Right renal pelvis (tissue), 4 donors: ENCODE measurements around the gene MLANA. TPM values are rescaled to one million over a fixed set of nuclear protein-coding genes. Genes with fewer than 3 reads are reported as not detected.
A peak's percentile ranks its signal among the peaks of the same experiment; 100 is the strongest.

Source experiments
- DNase-seq, 4 donors: peaks; one replicate each; pipeline ENCODE4 v3.0.0-alpha.2; 2013; ENCODE audit warnings: low read depth in 4 of 4, low spot score in 3 of 4, missing footprints in 1 of 4
- polyA plus RNA-seq, 4 donors: library from polyadenylated mRNA; unstranded; fragments of 120-200 nt; gene quantifications; one replicate each; pipeline ENCODE4 v1.2.1, GENCODE V29; 2013; ENCODE audit not compliant: insufficient read length in 4 of 4

MLANA gene
- polyA plus RNA-seq, 4 donors: 0.61 to 1.4 (median 0.83) TPM

- no peak for DNase-seq
Observed at GRCh38 chr9:5897851-5898250, 7.2 kb downstream of the MLANA start.

- no peak for DNase-seq
Observed at GRCh38 chr9:5899292-5899691, 8.6 kb downstream of the MLANA start.

GRCh38 chr9:5900622-5901021, 9.9 kb downstream of the MLANA start:
- DNase-seq: no peak

- no peak for DNase-seq
Observed at GRCh38 chr9:5902377-5902776, 11.7 kb downstream of the MLANA start.

GRCh38 chr9:5908918-5909317, 18.2 kb downstream of the MLANA start:
- DNase-seq: no peak

GRCh38 chr9:5909976-5910375, 19.3 kb downstream of the MLANA start:
- DNase-seq: no peak

GRCh38 chr9:5910413-5911057, 19.8 kb downstream of the MLANA start:
- DNase-seq: no peak

GRCh38 chr9:5915438-5915837, 24.7 kb downstream of the MLANA start:
- DNase-seq: no peak

GRCh38 chr9:5917273-5917672, 26.6 kb downstream of the MLANA start:
- no peak for DNase-seq

- DNase-seq: no peak
Observed at GRCh38 chr9:5917888-5918287, 27.2 kb downstream of the MLANA start.

- DNase-seq: no peak
Observed at GRCh38 chr9:5918460-5918859, 27.8 kb downstream of the MLANA start.

- DNase-seq: no peak
Observed at GRCh38 chr9:5920860-5921328, 30.2 kb downstream of the MLANA start.

GRCh38 chr9:5922192-5922591, 31.5 kb downstream of the MLANA start:
- DNase-seq: no peak

- DNase-seq: no peak
Observed at GRCh38 chr9:5931657-5932056, 41.0 kb downstream of the MLANA start.

- DNase-seq: no peak
Observed at GRCh38 chr9:5938449-5938848, 47.8 kb downstream of the MLANA start.

- DNase-seq: no peak
Observed at GRCh38 chr9:5939530-5939929, 48.8 kb downstream of the MLANA start.

GRCh38 chr9:5941214-5941613, 50.5 kb downstream of the MLANA start:
- no peak for DNase-seq

- no peak for DNase-seq
Observed at GRCh38 chr9:5945112-5945511, 54.4 kb downstream of the MLANA start.

GRCh38 chr9:5947912-5948311, 57.2 kb downstream of the MLANA start:
- DNase-seq: peak in 1 of 4 donors; percentile 16

GRCh38 chr9:5949103-5949699, 58.5 kb downstream of the MLANA start:
- no peak for DNase-seq

GRCh38 chr9:5950261-5950660, 59.6 kb downstream of the MLANA start:
- no peak for DNase-seq

GRCh38 chr9:5951686-5952211, 61.1 kb downstream of the MLANA start:
- no peak for DNase-seq
